Tibial artery (tissue), 4 donors: ENCODE measurements around the gene ETV7.

Source experiments
- DNase-seq, 2 donors: peaks; one replicate each; pipeline ENCODE4 v3.0.0-alpha.2; 2019
- H3K27ac ChIP-seq, 2 donors: fragments of 200-600 bp; sonication (generic) in 1 of 2; 1 replicate in 1 of 2; 2 replicates in 1 of 2; pipeline ENCODE4 v1.5.1; 2018 to 2019; ENCODE audit warnings: mild to moderate bottlenecking in 1 of 2
- H3K27me3 ChIP-seq, 2 donors: fragments of 200-600 bp; sonication (generic) in 1 of 2; one replicate each; pipeline versions ENCODE4 v1.5.1 to v1.6.0; 2016 to 2019
- H3K36me3 ChIP-seq, 3 donors: fragments of 200-600 bp; sonication (generic) in 2 of 3; one replicate each; pipeline ENCODE4 v1.5.1; 2016 to 2019; ENCODE audit warnings: mild to moderate bottlenecking in 2 of 3
- H3K4me1 ChIP-seq, 4 donors: fragments of 200-600 bp; sonication (generic) in 2 of 4; 1 replicate in 3 of 4; 2 replicates in 1 of 4; pipeline ENCODE4 v1.5.1; 2016 to 2019
- H3K4me3 ChIP-seq, 2 donors: fragments of 200-600 bp; sonication (generic) in 1 of 2; 1 replicate in 1 of 2; 2 replicates in 1 of 2; pipeline ENCODE4 v1.5.1; 2018 to 2019; ENCODE audit warnings: mild to moderate bottlenecking in 2 of 2
- H3K9me3 ChIP-seq, 3 donors: fragments of 200-600 bp; sonication (generic) in 1 of 3; one replicate each; pipeline ENCODE4 v1.5.1; 2016 to 2019
- CTCF ChIP-seq, 2 experiments: fragments of 200-600 bp in 1 of 2; fragments of 450-650 bp in 1 of 2; IDR thresholded peaks; one replicate each; pipeline ENCODE4 v1.5.1; 2017 to 2019; ENCODE audit warnings: antibody characterized with exemption in 2 of 2, mild to moderate bottlenecking in 1 of 2, moderate library complexity in 1 of 2
- intact Hi-C: fragments of 100-400 bp; cut with DNase I; formaldehyde crosslinking; loops from one replicate; pipeline ENCODE4 v1.15.0; 2023; ENCODE audit warnings: low total_unique reads

Gene ETV7

GRCh38 chr6:36355819-36356218 lies 31.6 kb downstream of the ETV7 start:
- H3K36me3 ChIP-seq, result no peaks in the 10 kb centered on the region
- H3K4me3 ChIP-seq, result no peak overlapping the region
- no peak overlapping the region for H3K27ac ChIP-seq
- intact Hi-C loops, result loop anchor here (5.0 kb wide), 2 partner anchors 234 to 314 kb away; no protein-coding TSS in a partner anchor
- H3K4me1 ChIP-seq, result peaks cover 0 to 37% (median 22%) of the 10 kb centered on the region in 4 donors
- no peak for DNase-seq
- H3K9me3 ChIP-seq, result no peaks in the 10 kb centered on the region
- no peak for TF ChIP-seq CTCF (IDR thresholded peaks at IDR 0.05)
- H3K27me3 ChIP-seq, result no peaks in the 10 kb centered on the region

GRCh38 chr6:36353411-36353915 lies 34.0 kb downstream of the ETV7 start:
- no peaks in the 10 kb centered on the region for H3K9me3 ChIP-seq
- no peak for TF ChIP-seq CTCF (IDR thresholded peaks at IDR 0.05)
- H3K4me3 ChIP-seq, result no peak overlapping the region
- H3K36me3 ChIP-seq, result no peaks in the 10 kb centered on the region
- intact Hi-C loops, result no loop called here
- no peaks in the 10 kb centered on the region for H3K27me3 ChIP-seq
- H3K27ac ChIP-seq, result no peak overlapping the region
- H3K4me1 ChIP-seq, result peaks cover 0 to 20% (median 6%) of the 10 kb centered on the region in 4 donors
- no peak for DNase-seq

GRCh38 chr6:36352477-36353157 lies 34.9 kb downstream of the ETV7 start:
- H3K9me3 ChIP-seq, result no peaks in the 10 kb centered on the region
- H3K36me3 ChIP-seq, result no peaks in the 10 kb centered on the region
- peaks cover 0 to 13% (median 0%) of the 10 kb centered on the region in 4 donors for H3K4me1 ChIP-seq
- no peaks in the 10 kb centered on the region for H3K27me3 ChIP-seq
- intact Hi-C loops, result no loop called here
- no peak overlapping the region for H3K4me3 ChIP-seq
- H3K27ac ChIP-seq, result peak overlapping the region in 1 of 2 donors; percentile 62
- no peak for DNase-seq
- no peak for TF ChIP-seq CTCF (IDR thresholded peaks at IDR 0.05)

GRCh38 chr6:36350681-36351571 lies 36.5 kb downstream of the ETV7 start:
- Histone ChIP-seq H3K27ac (peak overlapping the region; percentile 49 to 62), H3K27me3 (no peaks in the 10 kb centered on the region), H3K36me3 (no peaks in the 10 kb centered on the region), H3K4me3 (no peak overlapping the region), H3K4me1 (peaks cover 0 to 13% (median 0%) of the 10 kb centered on the region in 4 donors), H3K9me3 (no peaks in the 10 kb centered on the region)
- TF ChIP-seq CTCF (IDR thresholded peaks at IDR 0.05), result no peak
- intact Hi-C loops, result no loop called here
- DNase-seq, result peak in 1 of 2 donors; percentile 18

GRCh38 chr6:36350082-36350481 lies 37.4 kb downstream of the ETV7 start:
- Histone ChIP-seq H3K36me3 (no peaks in the 10 kb centered on the region), H3K4me3 (no peak overlapping the region), H3K4me1 (peaks cover 0 to 13% (median 0%) of the 10 kb centered on the region in 4 donors), H3K27me3 (no peaks in the 10 kb centered on the region), H3K27ac (peak overlapping the region; percentile 49 to 62), H3K9me3 (no peaks in the 10 kb centered on the region)
- intact Hi-C loops, result no loop called here
- DNase-seq, result no peak
- no peak for TF ChIP-seq CTCF (IDR thresholded peaks at IDR 0.05)
